MM.1S (cell line): ENCODE data around the gene PCF11.

Experiments
- CTCF ChIP-seq: fragments of 300-600 bp; sonication (generic); IDR thresholded peaks from 2 replicates; pipeline ENCODE4 v1.5.1; 2016; ENCODE audit warnings: antibody characterized with exemption, low read length, mixed read lengths
- EZH2 ChIP-seq: fragments of 300-600 bp; sonication (generic); optimal IDR thresholded peaks from 2 replicates; pipeline ENCODE3; 2017; ENCODE audit warnings: low read depth, mild to moderate bottlenecking, antibody characterized with exemption, low read length, mixed read lengths
- EZH2phosphoT487 ChIP-seq: fragments of 300-600 bp; sonication (generic); IDR thresholded peaks from 2 replicates; pipeline ENCODE4 v1.6.1; 2018; ENCODE audit warnings: antibody characterized with exemption, low read length

- no peak for TF ChIP-seq CTCF
- TF ChIP-seq EZH2: no peak
- TF ChIP-seq EZH2phosphoT487: no peak
Observed at GRCh38 chr11:83159902-83160865, 3.3 kb downstream of the PCF11 start.
